ENCODE measurements around the gene RELN.

DNA sequence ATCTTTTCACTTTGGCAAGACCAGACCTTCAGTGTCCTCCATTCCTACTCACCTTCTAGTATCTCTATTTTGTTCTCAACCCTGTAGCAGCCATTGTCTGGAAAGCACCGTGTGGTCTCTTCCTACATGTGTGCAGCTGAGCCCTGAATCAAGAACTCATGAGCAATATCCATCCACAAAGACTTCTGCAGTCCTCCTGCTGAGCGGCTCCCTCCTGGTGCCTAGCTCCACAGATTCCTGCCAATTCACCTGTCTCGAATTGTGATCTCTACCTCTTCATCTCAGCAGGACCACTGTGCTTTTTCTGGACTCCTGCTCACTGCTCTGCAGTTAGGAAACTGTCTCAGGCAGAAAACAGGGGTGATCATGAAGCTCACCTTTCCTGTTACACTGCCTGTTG is 118.8 kb downstream of the RELN start:
- TF ChIP-seq CTCF (IDR thresholded peaks at IDR 0.05) (no peak), POLR2A (IDR thresholded peaks at IDR 0.05) (no peak)

Data from thyroid gland (tissue), 4 donors.